ENCODE data around the gene PI4KB.
A peak's percentile ranks its signal among the peaks of the same experiment; 100 is the strongest.

The PI4KB gene

DNA sequence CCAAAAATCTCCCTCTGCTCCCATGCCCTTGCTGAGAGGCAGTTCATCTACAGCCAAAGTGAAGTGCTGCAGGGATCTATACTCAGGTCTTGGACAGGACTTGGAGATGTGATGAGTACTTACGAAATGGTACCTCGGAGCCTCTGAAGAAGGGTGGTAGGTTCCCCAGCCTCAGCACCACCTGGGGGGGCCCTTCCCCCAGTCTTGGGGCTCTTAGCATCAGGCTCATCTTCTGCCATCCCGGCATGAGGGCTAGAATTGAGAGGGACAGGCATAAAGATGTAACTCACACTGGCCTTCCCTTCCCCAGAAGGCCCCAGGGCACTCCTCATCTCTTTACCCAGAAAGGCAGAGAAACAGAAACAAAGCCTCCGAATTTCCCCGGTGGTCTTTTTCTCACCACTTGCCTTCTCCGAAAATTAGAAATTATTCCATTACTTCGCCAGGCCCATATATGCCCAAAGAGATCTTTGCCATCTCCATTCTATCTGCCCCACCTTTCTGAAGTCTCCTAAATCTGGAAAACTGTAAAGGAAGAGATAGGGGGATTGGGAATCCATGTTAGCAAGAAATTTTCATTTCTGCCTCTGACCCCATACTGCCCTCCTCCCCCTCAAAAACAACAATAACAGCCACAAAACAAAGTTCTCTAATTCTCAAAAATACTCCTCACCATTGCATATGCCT lies 19.0 kb upstream of the PI4KB start:
- DNase-seq = peak; percentile 14

DNA sequence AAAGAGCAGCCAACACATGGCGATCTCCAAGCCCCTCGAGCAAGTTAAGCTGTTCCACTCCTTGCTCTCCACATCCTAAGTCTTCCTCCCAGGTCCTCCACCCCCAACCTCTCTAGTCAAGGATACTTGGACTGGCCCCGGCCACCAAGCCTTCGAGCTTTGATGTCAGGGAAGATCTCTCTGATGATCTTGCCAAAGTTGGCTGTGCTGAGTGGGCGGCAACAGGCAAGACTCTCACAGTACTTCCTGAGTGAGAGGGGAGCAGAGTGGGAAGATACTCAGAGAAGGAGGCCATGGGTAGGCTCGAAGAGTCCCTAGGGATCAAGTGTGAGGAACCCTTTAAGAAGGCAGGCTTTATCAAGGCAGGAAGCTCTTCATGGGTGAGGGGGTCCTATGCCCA lies 17.1 kb upstream of the PI4KB start:
- DNase-seq = no peak

GRCh38 chr1:151343587-151343986 lies 16.4 kb upstream of the PI4KB start:
- DNase-seq = no peak

DNA sequence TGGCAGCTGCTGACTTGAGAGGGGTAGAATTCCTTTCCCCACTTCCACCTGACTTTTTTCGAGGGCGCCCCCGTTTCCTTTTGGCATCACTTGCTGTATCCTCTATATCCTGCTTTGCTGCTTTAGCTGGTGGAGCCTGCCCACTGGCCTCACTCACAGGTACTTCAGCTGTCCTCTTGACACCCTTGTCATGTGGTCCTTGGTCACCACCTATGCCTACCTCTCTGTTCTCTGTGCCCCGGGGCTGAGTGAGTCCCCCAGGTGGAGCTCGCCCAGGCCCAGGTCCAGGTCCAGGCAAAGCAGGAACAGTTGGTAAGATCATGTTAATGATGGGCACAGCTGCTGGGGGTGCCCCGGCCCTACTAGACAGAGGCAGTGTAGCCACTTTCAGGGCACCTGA lies 15.4 kb upstream of the PI4KB start:
- DNase-seq = no peak

GRCh38 chr1:151342021-151342420 lies 14.8 kb upstream of the PI4KB start:
- no peak for DNase-seq

DNA sequence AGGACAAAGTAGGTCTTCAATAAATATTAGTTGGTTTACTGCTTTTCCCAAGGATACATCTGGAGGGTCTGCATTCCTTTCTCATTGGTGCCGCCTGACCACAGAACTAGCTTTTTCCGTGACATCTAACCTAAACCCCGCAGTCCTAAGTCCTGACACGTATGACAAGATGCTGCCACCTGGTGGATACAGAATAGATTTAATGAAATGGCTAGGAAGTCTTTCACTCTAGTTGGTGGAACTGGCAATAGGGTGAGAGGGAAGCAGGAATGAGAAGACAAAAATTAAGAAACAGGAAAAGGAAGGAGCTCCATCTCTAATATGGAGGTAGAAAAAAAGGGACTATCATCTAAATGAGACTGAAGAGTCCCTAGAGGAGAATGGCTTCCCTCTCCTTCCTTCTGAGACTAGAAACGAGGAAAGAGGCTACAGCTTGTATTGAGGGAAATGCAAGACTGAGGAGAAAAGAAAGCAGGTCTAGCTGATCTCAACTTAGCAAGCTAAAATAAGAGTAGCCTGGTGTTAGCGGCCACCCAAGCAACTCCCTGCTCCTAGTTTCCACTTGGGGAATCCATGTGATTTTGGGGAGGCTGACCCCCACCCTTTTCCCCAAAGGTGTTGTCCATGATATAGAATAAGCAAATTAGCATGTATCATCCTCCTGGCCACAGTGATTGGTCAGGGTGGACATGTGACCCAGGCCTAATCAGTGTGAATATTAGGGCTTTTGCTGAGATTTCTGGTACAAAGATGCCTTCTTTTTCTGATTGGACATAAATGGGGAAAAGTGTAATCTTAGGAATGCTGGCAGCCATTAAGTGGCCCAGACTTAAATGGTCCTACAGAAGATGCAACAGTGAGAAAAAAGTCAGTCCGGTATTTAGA lies 13.9 kb upstream of the PI4KB start:
- peak; percentile 80 for DNase-seq

DNA sequence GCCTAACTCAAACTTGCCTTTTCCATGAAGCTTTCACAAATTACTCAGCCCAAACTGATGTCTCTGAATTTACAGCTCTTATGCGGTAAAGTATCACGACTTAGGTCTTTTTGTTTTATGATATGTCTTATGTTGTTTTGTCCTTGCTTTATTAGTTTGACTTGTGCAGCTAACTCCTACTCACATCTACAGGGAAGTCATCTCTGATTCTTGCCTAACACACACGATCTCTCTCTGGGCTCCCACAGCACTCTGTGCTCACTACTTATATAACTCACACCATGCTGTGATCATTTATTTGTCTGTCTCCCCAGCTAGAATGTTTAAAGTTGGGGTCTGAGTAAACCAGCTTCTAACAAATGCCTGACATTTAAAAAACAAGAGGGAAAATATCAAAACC lies 9.3 kb upstream of the PI4KB start:
- no peak for DNase-seq

GRCh38 chr1:151334822-151335221 lies 7.6 kb upstream of the PI4KB start:
- no peak for DNase-seq

DNA sequence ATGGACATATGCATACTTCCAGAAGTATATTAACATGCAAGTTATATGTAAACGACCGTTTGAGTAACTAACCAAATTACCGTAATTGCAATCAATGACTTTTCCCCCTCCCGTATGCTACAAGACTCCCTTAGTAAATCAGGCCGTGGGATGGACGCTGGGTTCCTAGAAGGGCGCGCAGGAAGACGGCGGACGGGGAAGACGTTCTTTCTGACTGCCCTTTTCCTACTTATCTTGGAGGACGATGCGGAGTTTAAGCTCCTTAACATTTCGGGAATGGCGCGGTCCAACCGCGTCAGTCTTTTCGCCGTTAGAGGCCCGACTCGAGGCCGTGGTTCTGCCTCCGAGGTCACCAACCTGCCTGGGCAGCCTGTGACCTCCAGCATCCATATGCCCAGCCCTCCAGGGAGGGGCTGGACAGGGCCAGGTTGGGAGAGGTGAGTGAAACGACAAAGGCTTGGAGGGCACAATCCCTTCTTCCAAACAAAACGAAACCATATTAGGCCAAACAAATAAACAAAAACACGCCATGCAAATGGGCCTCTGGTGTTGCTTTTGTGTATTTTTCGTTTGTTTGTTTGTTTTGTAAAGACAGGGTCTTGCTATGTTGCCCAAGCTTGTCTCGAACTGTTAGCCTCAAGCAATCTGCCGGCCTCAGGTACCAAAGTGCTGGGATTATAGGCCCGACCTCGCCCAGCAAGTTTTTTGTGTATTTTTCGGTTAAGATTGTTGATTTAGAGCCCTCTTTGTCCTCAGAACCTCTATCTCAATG lies 873 bp upstream of the PI4KB start:
- DNase-seq = no peak

GRCh38 chr1:151326619-151327222 lies 495 bp downstream of the PI4KB start:
- DNase-seq = peak; percentile 77

- DNase-seq = no peak
These were observed 1.4 kb downstream of the PI4KB start for GRCh38 chr1:151325646-151326429.

DNA sequence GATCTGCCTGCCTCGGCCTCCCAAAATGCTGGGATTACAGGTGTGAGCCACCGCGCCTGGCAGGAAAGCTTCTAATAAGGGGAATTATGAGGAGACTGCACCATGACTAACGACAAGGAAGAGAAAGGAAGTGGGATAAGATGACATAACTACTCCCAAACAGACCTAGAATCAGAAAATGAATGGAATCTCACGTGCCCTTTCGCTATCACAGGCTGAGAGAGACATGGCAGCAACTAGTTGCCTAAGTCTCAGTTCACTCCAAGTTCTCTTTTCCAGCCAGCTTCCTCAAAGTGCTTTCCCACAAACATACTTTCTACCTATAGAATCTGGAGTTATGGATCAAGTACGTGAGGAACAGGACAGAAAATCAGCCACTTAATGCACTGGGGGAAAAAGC lies 2.0 kb downstream of the PI4KB start:
- DNase-seq = no peak

DNA sequence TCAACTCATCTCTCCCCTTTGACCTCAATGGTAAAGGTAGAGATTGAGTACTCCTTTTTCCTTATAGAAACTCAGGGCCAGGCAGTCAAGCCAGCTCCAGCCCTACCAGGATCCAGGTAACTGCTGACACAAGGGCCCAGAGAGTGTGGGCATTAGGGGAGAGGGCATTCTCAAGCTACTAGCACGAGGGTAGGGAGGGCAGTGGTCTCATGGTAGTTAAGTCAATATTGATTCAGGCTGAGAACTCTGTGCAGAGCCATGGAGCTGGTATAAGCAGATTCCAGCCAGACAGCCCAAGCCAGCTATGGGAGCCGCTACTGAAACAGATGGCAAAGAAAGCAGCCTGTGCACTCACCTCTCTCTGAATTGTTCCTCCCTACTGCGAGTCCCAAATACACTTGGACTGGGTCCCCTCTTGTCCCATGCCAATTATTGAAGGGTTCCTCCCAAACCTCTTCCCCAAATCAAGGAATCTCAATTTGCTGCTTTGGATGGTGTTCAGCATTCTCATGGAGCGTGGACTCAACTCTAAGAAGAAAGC lies 2.8 kb downstream of the PI4KB start:
- no peak for DNase-seq

- DNase-seq = no peak
These were observed 8.2 kb downstream of the PI4KB start for GRCh38 chr1:151318975-151319374.

DNA sequence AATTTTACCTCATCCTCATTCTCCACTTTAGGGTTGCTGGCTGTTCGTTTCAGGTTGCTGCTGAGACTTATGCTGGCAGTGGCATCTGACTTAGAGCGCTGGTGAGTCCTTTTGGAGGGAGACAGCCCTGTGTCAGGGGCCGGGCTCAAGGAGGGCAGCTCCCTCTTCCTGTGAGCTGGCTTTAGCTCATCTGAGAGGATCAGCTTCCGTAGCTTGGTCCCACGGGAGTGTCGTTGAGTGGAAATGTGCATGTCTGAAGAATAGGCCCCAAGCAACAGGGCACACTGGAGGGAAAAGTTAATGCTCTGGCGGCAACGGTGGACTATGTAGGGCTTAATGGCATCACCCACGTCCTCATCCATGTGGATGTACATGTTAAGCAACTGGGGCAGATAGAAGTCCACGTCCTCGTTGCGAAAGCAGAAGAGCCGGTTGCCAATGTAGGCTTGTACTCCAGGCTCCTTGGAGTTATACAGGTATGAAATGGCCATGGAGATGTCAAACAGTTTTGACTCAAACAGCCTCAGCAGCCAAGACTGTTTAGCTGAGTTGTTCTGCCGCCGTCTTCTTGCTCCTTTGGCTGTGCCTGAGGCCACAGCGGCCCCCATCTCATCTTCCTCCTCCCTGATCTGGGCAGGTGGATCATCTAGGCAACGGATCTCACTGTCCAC lies 11.5 kb downstream of the PI4KB start:
- DNase-seq = no peak

- no peak for DNase-seq
These were observed 12.9 kb downstream of the PI4KB start for GRCh38 chr1:151314137-151314875.

DNA sequence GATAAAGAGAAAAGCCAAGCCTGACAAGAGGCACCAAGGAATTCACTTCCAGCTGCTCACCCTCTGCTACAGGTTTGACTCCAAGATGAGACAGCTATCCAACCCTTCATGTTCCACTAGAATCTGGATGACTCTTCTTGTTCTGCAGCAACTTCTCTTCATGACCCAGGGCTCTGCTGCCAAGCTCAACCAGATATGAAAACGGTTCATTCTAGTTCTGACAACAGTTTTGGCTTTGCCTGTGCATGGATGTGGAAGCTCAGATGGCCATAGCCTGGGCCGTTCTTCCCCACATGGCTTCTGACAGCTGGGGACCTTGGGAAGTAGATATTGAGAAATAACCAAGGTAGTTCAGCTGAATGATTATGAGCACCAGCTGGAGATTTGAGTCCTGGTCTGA lies 13.7 kb downstream of the PI4KB start:
- no peak for DNase-seq

DNA sequence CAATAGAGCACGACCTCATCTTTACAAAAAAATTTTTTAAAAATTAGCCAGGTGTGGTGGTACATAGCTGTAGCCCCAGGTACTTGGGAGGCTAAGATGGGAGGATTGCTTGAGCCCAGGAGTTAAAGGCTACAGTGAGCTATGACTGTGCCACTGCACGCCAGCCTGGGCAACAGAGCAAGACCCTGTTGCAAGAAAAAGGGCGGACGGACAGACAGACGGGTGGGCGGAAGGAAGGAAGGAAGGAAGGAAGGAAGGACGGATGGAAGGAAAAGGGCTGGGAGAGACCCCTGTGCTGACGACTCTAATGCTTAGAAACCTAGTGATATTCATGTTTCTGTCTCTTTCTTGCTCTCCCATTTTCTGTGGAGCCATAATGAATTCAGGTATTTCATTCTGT lies 14.4 kb downstream of the PI4KB start:
- DNase-seq = no peak

DNA sequence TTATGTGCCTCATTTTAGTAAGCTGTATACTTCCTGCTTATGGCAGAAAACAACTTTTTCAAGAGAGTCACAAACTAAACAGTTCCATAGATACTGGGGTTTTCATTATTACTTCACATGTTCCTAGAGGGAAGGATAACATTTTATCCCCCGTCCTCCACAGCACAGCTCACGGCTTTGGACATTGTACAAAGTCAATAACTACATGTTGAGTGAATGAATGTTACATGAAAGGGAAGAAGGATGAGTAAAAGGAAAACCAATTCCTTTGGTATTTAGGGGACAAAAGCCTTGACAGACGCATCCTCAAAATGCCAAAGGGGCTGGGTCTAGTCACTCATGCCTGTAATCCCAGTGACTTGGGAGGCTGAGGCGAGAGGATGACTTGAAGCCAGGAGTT lies 14.8 kb downstream of the PI4KB start:
- DNase-seq = no peak

DNA sequence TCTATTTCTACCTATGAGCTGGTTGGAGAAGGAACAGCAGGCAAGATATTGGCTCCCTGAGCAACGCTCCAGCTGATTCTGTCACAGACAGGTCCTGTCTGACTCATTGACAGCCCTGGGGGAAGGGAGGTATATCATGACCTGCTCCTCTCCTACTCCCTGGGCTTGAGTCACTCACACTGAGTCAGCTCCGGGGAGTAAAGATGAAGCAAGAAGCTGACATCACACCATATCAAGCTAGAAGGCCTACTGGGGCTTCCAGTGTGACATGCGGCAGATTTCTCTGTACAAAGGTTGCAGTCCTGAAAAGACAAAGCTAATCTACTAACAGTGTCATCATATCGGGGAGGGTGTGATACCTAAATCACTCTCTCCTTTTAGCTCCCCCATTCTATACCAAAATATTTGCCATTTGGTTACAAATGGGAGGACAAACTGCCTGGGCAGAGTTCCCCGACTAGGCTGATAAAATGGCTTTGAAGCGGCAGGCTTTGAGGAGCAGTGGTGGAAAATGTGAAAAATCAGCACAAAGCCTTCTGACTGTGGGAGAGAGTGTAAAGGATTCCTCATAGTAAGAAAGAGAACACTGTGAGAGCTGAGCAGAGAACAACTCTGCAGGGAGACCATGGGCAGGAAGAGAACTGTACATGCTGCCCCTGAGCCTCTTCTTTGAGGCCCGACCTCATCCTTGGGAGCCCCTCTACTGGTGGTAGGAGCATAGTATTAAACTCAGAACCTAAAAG lies 15.5 kb downstream of the PI4KB start:
- DNase-seq = peak; percentile 44
